ENCODE data around the gene LIPJ.

DNA sequence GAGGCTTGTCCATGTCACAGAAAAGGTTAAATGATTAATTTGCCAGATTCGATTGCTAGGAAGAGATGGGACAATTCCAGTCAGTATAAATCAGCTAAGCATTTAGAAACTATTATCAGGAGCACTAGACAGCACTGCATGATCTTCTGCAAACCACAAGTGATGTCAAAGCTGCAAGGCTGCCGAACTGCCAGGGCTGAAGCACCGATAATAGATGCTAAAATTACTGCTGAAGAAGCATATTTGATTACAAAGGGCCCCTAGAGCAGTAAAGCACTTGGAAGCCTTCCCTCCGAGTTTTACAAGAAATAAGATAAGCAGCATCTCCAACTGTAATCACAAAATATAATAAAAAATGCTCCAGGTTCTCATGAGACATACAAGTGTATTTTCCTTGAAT, 44.0 kb upstream of the LIPJ start:
- TF ChIP-seq, protein P1, sequence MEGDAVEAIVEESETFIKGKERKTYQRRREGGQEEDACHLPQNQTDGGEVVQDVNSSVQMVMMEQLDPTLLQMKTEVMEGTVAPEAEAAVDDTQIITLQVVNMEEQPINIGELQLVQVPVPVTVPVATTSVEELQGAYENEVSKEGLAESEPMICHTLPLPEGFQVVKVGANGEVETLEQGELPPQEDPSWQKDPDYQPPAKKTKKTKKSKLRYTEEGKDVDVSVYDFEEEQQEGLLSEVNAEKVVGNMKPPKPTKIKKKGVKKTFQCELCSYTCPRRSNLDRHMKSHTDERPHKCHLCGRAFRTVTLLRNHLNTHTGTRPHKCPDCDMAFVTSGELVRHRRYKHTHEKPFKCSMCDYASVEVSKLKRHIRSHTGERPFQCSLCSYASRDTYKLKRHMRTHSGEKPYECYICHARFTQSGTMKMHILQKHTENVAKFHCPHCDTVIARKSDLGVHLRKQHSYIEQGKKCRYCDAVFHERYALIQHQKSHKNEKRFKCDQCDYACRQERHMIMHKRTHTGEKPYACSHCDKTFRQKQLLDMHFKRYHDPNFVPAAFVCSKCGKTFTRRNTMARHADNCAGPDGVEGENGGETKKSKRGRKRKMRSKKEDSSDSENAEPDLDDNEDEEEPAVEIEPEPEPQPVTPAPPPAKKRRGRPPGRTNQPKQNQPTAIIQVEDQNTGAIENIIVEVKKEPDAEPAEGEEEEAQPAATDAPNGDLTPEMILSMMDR (IDR thresholded peaks at IDR 0.05; ENCODE audit: low read depth, low read length, poor library complexity, severe bottlenecking), result no peak
- TF ChIP-seq EZH2phosphoT487 (IDR thresholded peaks at IDR 0.05; ENCODE audit: borderline replicate concordance, low read length), result no peak
